Stimulated activated CD8-positive, alpha-beta memory T cell treated with anti-CD3 and anti-CD28 coated beads, Interleukin-4, amount 100 ng/mL, for 4 hours (primary cell): Measurements from ENCODE around the gene C10orf67.
A peak's percentile ranks its signal among the peaks of the same experiment; 100 is the strongest.
"Not testable (repeated sequence)": the region's sequence is repeated elsewhere in the genome, so short reads cannot be mapped to it uniquely, and the experiment has no call there.

Experiments
- DNase-seq, 2 donors: peaks; one replicate each; pipeline ENCODE4 v3.0.0-alpha.2; 2020; ENCODE audit warnings: low read depth in 2 of 2, low spot score in 1 of 2

C10orf67 gene

DNA sequence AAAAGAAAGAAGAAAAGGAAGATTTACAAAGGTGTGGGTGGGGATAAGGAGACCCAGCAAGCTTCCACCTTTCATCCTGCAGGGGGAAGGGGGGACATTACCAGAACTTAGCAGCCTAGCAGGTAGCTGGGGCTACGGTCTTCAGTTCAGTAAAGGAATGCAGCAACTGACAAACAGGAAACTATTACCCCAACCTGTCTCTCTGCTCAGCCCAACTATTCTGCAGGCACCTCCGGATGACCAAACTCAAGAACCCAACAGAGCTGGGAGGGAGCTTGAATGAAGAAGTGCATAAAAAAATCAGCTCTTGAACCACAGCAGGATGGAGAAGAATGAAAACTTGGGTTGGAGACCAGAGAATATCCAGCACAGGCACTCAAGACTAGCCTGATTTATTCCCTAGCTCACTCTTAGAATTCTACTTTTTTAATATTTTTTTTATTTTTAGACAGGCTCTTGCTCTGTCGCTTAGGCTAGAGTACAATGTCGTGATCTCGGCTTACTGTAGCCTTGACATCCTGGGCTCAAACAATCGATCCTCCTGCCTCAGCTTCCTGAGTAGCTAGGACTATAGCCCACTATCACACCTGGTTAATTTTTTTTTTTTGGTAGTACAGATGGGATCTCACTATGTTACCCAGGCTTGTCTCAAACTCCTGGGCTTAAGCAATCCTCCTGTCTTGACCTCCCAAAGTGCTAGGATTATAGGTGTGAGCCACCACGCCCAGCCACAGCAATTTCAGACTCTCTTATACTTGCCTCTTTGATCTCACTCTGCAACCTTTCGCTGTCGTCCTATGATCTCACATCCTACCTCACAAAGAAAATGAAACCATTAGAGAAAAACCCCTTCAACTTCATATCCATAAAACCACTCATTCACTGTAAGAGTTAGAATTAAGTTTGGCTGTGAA, 18.5 kb upstream of the C10orf67 start:
- DNase-seq = no peak

DNA sequence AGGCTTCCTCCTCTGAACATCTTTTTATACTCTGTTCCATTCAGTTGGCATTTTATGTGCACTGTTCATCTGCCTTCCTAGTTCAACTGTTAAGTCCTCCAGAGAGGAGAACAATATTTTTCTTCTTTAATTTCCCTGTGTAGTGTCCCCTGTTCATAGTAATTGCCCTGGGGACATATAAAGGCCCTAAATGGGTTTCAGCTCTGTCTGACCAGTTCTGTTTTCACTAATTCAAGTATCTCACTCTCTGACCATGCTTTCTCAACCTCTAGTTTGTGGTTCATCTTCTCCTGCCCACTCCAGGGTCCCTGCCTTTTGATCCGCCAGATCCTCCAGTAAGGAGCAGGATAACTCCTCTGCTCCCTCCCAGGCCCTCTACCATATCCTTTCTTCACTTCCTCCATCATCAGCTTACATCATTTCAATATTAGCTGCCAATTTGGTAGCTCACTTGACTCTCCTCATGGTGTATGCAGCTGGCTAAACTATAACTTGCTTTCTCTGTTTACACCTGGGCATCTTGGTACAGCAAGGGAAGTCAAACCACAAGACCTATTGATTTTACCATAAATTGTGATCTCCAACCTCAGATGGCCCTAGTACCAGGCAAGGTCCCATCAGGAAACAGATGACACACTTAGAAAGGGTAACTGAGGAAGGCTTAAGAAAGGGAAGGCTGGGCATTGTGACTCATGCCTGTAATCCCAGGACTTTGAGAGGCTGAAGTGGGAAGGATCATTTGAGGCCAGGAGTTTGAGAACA, 17.7 kb upstream of the C10orf67 start:
- DNase-seq = no peak

DNA sequence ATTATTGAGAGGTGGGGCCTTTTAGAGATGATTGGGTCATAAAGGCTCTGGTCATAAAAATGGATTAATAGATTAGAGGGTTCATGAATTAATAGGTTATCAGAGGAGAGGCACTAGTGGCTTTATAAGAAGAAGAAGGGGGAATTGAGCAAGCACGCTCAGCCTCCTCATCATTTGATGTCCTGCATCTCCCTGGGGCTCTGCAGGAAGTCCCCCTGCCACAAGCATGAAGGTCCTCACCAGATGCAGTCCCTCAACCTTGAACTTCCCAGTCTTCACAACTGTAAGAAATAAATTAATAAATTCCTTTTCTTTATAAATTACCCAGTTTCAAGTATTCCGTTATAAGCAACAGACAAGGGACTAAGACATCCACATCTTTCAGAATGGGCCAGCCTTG, 17.1 kb upstream of the C10orf67 start:
- DNase-seq = no peak

DNA sequence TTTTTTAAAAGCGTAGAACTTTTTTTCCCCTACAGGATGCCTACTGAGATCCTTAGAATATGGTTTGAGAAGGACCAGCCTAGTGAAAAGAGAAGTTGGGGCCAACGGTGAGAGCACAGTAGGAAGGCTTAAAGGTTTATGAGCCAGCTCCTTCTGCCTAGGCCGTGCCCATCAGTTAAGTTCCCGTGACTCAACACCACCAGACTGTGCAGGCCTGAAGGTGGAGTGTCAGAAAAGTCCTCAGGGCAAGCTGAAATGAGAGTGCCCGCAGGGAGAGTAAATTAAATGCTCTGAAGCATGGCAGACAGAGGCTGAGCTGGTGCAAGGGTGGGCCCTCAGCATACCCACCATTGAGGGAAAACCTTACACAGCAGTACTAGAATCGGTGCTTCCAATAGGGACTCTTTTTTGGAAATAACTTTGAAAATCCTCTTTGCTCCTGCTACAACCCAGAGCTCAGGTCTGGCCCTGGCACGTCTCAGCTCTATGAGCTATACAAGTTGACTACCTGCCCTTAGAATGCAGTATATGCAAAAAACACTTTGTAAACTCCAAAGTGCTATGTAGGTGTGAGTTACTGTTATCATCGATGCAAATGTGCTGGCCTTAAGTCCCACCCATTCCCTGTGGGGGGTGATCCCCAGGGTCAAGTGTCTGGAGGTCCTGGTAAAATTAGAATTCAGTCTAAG, 15.2 kb upstream of the C10orf67 start:
- no peak for DNase-seq

DNA sequence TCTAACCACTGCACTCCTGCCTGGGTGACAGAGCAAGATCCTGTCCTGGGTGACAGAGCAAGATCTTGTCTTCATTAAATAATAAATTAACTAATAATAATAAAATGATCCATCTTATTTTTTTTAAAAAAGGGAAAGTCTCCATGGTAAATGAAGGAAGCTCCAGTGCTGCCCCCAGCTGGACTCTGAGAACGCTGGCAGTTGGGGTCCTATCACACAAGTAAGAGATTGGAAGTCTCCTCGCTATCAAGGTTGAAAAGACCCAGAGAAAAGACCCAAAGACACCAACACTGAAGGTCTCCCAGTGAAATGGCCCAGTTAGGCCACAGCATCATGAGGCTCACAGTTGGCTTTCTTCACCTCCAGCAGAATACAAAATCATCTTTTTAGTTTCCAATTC, 13.8 kb upstream of the C10orf67 start:
- no peak for DNase-seq

DNA sequence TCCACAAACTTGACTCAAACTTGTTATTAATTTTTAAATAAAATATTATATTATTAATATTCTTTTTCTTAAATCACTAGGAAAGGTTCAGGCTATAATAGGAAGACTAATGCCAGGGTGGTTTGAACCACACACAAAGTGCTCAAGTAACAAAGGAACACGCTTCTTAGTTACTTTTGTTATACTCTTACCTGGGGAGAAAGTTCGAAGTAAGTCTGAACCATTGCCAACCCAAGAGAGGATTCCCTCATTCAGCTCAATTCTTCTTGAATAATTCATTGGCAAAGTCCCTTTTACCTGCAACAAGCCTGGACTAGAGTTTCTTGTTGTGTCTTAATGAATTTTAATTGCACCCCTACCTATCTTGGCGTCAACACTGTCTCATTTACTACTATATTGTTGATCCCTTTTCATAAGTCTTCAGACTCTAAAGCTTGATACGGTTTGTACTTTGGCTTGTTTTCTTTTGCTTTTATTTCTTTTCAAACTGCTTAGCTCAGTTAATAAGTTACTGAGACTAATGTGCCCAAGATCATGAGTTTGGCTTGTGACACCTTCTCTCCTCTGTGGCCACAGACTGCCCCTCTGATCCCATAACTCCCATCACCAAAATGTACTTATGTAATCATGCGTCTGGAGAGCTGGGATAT, 10.2 kb upstream of the C10orf67 start:
- DNase-seq = no peak

DNA sequence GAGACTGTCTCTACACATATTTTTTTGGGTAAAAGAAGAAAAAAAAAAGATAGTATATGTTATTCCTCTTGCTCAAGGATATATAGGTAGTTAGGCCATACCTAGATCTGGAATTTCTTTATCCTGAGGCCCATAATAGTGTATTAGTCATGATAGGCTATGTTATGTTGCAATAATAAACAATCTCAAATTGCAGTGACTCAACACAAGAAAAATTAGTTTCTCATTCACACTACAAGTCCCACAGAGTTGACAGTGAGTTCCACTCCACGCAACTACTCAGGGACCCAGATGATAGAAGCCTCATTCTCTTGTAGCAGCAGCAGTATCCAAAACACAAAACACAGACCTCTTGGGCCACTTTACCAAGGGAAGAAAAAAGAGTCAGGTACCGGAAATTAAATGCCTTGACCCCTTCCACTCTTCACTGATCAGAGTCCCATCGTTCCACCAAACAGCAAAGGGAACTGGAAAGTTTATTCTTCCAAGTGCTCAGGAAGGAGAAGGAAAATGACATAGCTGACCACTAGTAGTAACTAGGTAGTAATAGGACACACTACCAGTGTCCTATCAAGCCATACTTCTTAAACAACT, 7.4 kb upstream of the C10orf67 start:
- DNase-seq = no peak

DNA sequence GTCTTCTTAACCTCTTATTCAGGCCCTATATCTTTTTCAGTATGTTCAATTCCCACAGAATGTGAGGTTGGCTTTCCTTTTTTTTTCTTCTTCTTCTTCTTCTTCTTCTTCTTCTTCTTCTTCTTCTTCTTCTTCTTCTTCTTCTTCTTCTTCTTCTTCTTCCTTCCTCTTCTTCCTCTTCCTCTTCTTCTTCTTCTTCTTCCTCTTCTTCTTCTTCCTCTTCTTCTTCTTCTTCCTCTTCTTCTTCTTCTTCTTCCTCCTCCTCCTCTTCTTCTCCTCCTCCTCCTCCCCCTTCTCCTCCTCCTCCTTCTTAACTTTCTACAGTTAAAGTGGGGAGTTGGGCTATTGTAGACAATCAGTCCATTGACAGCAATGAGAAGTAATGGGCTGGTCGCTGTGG, 6.1 kb upstream of the C10orf67 start:
- DNase-seq = not testable (repeated sequence)

DNA sequence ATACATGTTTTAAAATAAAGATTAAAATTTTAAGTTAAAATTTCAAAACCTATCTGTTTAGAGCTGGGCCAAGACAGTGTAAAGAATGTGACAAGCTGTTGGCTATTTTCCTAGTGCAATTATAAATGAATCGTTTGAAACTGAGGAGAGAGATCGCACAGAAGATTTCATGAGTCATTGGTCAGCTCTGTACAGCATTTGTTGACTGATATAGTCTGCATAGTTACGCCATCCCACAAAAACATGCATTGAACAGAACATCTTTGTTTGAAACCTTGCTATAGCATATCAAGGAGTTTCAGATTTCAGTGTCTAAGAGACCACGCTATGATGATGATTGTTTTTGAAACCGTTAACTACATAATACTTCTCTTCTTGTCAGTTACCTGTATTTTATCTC, 1.3 kb upstream of the C10orf67 start:
- no peak for DNase-seq

DNA sequence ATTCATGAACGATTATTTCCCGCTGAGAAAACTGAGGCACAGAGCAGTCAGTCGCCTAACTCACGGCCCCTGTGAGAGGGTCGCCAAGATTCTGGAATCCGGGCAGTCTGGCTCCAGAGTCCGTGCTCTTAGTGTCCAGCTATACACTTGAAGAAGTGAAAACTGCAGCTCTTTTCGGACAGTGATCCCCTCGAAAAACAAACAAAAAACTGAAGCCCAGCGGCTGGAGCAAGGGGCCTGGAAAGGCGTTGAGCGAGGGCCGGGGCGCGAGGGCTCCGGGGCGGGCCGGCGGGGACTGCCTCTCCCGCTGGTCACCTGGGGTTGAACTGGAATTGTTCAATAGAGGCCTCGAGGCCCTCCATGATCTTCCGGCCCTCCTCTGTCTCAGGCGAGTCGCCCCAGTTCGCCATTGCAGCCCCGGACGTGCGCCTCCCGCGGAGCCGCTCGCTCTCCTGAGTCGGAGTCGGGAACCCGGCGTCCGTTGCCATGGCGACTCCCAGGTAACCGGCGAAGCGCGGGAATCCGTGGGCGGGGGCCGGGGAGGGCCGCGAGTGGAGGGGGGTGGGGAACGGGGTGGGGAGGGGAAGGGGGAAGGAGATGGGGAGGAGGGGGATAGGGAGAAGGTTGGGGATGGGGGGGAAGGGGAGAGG, 881 bp downstream of the C10orf67 start:
- DNase-seq = peak in 1 of 2 donors; percentile 11

DNA sequence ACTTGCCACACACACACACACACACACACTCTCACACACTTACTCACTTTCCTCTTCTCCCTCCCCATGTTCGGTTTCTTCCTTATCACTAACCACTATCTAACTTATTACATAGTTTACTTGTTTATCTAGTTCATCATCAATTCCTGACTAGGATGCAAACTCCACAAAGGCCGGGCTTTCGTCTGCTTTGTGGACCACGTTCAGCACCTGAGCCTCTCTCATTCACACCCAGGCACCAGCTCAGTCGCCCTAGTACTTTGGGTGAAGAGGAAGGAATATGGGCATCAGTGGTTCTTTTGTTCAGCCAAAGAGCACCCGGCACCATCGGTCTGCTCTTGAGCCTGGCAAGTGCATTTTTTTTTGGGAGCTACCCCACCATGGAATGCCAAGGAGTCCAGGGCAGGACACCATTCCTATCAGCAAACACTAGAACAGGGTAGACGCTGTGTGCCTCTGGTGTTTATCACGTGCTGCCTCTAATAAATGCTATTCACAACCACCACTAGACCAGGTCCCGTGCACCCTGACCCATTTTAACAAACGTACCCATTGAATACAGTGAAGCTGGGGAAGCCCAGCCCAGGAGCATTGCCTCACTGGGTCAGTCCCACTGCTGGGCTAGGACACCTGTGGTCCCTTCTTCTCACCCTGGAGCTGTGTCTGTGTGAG, 2.2 kb downstream of the C10orf67 start:
- DNase-seq = no peak

DNA sequence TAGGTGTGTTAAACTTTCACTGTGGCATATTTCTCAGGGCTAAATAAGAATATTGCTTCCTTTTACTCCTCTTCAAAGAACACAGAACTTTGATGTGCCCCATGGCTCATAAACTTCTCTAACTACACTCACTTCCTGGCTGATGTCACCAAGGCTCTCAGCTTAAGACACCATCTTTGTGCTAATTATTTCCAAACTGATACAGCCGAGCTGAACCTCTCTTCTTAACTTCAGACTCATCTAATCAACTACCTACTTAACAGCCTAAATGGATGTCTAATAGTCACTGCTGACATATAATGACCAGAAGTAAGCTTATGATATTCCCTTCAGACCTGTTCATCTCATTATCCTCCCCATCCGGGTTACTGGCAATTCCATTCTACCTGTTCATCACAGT, 3.6 kb downstream of the C10orf67 start:
- DNase-seq = no peak

DNA sequence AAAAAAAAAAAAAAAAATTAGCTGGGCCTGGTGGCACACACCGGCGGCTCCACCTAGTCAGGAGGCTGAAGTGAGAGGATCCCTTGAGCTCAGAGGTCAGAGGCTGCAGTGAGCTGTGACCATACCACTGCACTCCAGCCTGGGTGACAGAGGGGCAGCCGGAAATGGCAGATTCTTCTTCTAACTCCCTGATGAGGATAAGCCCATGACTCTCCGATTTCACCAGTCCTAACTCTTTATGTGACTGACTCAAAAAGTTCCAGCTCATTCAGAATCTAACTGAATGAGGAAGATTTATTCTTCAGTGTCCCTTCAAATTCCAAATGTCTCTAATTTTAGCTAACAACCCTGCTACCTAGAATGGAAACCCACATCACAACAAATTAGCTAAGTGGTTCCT, 4.2 kb downstream of the C10orf67 start:
- no peak for DNase-seq

DNA sequence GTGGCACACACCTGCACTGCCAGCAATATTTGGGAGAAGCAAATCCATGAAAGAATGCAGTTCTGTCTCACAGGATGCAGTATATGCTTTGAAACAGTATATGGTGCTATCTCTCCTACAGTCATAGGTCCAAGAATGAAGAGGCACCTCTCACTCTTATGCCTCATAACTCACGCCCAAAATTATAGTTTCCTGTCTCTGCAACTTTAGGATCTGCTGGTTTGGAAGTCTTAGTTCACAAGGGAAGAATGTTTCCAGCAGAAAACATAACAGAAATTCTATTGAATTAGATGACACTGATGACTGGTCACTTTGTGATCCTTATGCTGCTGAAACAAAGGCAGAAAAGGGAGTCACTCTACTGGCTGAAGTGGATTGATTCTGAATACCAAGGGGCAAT, 5.7 kb downstream of the C10orf67 start:
- DNase-seq = no peak

DNA sequence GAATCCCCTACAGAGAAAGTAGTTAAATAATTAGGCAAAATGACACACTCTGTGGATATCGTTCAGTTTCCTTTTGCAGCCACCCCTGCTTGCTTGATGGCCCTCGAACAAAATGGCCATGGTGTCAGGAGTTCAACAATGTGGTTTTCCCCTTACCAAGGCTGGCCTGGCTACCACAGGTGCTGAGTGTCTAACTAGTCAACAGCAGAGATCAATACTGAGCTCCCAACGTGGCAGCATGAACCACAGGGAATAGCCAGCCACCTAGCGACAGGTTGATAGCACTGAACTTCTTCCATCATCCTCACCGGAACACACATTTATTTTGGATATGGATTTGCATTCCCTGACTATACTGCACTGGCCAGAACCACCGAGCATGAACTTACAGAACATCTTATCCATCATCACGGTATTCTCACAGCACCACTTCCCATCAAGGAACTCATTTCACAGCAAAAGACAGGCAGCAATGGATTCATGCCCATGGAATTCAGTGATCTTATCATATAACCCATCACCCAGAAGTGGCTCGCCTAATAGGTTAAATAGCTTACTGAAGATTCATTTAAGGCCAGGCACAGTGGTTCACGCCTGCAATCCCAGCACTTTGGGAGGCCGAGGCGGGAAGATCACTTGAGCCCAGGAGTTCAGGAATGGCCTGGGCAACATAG, 6.3 kb downstream of the C10orf67 start:
- DNase-seq = no peak

DNA sequence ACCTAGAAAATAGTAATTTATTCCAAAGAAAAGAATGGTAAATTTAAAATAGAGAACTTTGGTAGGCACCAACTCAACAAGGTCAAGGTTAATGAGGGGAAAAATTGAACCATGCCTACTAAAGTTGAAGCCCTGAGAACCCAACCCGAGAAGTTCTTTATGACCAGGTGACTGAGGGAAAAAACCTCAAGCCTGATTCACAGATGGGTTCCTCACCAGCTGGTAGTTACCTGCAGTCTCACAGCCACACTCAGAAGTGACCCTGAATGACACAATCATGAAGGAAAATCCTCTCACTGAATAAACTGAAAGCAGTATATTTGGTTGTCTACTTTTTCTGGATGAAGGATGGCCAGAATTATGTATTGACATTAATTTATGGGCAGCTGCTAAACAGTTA, 7.0 kb downstream of the C10orf67 start:
- no peak for DNase-seq

DNA sequence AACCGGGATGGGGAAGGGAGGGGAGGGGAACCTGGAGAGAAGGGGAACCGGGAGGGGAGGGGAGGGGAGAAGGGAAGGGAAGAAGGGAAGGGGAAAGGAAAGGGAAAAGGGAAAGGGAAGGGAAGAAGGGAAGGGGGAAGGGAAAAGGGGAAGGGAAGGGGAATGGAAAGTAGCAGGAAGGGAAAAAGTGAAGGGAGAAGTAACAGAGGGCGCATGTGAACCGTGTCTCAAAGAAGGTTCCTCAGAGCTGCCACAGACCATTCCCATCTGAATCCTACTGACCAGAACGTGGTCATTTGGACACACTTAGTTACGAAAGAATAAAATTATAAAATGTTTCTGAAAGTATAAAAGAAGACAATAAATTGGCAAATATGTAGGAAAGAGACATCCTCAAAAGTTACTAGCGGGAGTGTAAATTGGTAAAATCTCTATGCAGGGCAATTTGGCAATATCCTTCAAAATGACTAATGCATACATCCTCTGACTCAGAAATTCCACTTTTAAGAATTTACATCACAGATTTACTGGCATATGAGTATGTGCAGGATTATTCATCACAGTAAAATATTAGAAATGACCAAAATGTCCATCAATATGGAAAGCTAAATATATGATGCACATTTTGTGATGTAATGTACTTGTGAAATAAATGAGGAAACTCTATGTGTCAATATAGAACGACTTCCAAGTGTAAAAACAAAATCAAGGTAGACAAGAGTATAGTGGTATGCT, 12.9 kb downstream of the C10orf67 start:
- no peak for DNase-seq

DNA sequence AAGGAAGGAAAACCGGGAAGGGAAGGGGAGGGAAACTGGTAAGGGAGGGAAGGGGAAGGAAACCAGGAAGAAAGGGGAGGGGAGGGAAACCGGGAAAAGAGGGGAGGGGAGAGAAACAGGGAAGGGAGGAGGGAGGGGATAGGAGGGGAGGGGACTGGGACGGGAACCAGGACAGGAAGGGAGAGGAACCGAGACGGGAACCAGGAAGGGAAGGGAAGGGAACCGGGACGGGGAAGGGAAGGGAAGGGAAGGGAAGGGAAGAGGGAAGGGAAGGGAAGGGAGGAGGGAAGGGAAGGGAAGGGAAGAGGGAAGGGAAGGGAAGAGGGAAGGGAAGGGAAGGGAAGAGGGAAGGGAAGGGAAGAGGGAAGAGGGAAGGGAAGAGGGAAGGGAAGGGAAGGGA, 13.6 kb downstream of the C10orf67 start:
- DNase-seq = no peak
